Endothelial cell (in vitro differentiated cells): Measurements from ENCODE around the gene TMEM204. TPM values are rescaled to one million over a fixed set of nuclear protein-coding genes. Genes with fewer than 3 reads are reported as not detected.

ENCODE experiments used
- DNase-seq: peaks from one replicate; pipeline ENCODE4 v3.0.0; 2021; ENCODE audit warnings: low spot score
- H3K27ac Mint-ChIP-seq: one replicate; pipeline ENCODE4 v1.8.0; 2021; ENCODE audit warnings: mixed read lengths, inconsistent platforms; ENCODE audit not compliant: unreplicated experiment
- H3K27me3 Mint-ChIP-seq: one replicate; pipeline ENCODE4 v1.8.0; 2021; ENCODE audit warnings: mild to moderate bottlenecking, moderate library complexity, mixed read lengths, inconsistent platforms; ENCODE audit not compliant: unreplicated experiment
- H3K36me3 Mint-ChIP-seq: one replicate; pipeline ENCODE4 v1.8.0; 2021; ENCODE audit warnings: mild to moderate bottlenecking, low read depth, mixed read lengths, inconsistent platforms; ENCODE audit not compliant: unreplicated experiment
- H3K4me1 Mint-ChIP-seq: one replicate; pipeline ENCODE4 v1.8.0; 2021; ENCODE audit warnings: mild to moderate bottlenecking, mixed read lengths, inconsistent platforms; ENCODE audit not compliant: unreplicated experiment
- H3K4me3 Mint-ChIP-seq: one replicate; pipeline ENCODE4 v1.8.0; 2021; ENCODE audit warnings: mild to moderate bottlenecking, mixed read lengths, inconsistent platforms; ENCODE audit not compliant: unreplicated experiment
- H3K9me3 Mint-ChIP-seq: one replicate; pipeline ENCODE4 v1.8.0; 2021; ENCODE audit warnings: mixed read lengths, inconsistent platforms; ENCODE audit not compliant: unreplicated experiment
- total RNA-seq: library from RNA; stranded (reverse); fragmentation: NEBNext Ultra II Directional; extraction: Animal tissue kit (Norgen Biotek cat#: 25700); gene quantifications from one replicate; pipeline ENCODE4 v1.2.1, GENCODE V29; 2021; ENCODE audit not compliant: unreplicated experiment
- TF ChIP-seq, protein P1 (sequence below): fragments of 200-600 bp; sonication (generic); IDR thresholded peaks from one replicate; pipeline ENCODE4 v1.5.0; 2021; ENCODE audit warnings: antibody characterized with exemption; ENCODE audit not compliant: unreplicated experiment

Gene TMEM204
- total RNA-seq, 1 donor from 2014 or later: 66.3 TPM

DNA sequence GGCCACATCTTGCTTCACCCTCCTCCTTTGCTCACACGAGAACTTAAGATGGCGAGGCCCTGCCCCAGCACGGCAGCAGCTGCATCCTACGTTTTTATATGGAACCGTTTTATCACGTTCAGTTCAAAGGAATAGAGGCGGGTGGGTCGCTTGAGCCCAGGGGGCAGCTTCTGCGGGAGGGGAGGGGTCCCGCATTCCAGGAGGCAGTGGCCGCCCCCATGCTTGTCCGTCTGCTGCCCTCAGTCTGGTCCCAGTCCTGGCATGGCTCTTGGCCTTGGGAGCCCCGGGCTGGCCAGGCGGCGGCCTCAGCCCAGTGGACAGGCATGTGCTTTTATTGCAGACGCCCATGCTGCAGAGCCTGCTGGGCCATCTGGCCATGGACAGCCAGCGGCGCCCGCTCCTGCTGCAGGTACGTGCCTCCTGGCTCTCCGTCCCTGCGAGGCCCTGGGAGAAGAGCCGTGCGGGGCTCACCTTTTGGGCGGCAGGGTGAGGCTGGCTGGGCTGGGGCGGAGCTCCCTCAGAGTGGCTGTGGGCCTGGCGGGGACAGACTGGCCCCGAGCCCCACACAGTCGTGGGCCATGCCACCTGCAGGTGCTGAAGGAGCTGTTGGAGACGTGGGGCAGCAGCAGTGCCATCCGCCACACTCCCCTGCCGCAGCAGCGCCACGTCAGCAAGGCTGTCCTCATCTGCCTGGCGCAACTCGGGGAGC, 33.6 kb upstream of the TMEM204 start:
- TF ChIP-seq, protein P1, sequence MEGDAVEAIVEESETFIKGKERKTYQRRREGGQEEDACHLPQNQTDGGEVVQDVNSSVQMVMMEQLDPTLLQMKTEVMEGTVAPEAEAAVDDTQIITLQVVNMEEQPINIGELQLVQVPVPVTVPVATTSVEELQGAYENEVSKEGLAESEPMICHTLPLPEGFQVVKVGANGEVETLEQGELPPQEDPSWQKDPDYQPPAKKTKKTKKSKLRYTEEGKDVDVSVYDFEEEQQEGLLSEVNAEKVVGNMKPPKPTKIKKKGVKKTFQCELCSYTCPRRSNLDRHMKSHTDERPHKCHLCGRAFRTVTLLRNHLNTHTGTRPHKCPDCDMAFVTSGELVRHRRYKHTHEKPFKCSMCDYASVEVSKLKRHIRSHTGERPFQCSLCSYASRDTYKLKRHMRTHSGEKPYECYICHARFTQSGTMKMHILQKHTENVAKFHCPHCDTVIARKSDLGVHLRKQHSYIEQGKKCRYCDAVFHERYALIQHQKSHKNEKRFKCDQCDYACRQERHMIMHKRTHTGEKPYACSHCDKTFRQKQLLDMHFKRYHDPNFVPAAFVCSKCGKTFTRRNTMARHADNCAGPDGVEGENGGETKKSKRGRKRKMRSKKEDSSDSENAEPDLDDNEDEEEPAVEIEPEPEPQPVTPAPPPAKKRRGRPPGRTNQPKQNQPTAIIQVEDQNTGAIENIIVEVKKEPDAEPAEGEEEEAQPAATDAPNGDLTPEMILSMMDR: no peak
- no peak for DNase-seq
- peaks cover 15% of the 10 kb centered on the region for H3K36me3 Mint-ChIP-seq
- no peaks in the 10 kb centered on the region for H3K9me3 Mint-ChIP-seq
- no peaks in the 10 kb centered on the region for H3K4me1 Mint-ChIP-seq
- no peak overlapping the region for H3K4me3 Mint-ChIP-seq
- peaks cover 5% of the 10 kb centered on the region for H3K27me3 Mint-ChIP-seq
- H3K27ac Mint-ChIP-seq: no peak overlapping the region

DNA sequence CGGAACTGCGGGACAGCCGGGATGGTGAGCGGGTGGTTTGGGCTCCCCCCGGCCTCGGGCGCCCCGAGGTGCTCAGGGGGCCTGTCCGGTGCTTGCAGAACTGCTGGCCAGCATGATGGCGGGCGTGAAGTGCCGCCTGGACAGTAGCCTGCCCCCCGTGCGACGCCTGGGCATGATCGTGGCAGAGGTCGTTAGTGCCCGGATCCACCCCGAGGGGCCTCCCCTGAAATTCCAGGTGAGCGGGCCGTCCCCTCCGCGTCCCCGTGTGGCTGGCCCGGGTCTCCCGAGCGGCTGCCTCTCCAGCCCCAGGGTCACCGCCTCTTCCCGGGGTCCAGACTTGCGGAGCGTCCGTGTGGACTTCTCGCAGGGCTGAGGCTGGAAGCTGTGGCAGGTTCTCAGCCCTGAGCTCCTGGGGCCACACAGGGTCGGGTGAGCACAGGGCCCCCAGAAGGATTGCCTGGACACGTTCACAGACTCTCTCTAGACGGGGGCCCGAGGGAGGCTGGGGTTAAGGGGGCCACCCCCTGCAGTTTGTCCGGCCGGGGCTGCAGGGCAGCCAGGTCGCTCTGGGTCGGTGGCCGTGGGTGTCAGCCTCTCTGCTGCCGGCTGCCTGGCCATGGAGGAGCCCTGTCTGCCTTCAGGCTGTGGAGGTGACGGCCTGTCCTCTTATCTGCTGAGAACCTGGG, 32.9 kb upstream of the TMEM204 start:
- Mint-ChIP-seq H3K27ac (no peak overlapping the region), H3K4me1 (no peaks in the 10 kb centered on the region), H3K27me3 (peaks cover 5% of the 10 kb centered on the region), H3K4me3 (no peak overlapping the region), H3K9me3 (no peaks in the 10 kb centered on the region), H3K36me3 (peaks cover 15% of the 10 kb centered on the region)
- TF ChIP-seq, protein P1: no peak
- no peak for DNase-seq

DNA sequence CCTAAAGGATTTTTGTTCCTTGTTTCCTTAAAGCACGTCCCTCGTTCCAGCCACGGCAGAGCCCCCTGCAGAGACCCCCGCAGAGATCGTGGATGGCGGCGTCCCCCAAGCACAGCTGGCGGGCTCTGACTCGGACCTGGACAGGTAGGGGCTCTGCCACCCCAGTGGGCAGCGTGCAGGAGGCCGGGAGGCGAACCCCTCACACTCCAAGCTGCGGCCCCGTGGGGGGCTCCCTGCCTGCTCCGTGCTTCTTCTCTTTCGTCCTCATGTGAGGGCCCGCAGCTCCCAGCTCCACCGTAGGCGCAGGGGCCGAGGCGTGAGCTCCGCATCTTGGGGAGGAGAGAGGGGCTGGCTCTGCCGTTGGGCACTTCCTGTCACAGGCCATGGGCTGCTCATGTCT, 31.8 kb upstream of the TMEM204 start:
- no peak for DNase-seq
- H3K9me3 Mint-ChIP-seq: no peaks in the 10 kb centered on the region
- no peak overlapping the region for H3K4me3 Mint-ChIP-seq
- H3K36me3 Mint-ChIP-seq: peaks cover 15% of the 10 kb centered on the region
- H3K4me1 Mint-ChIP-seq: no peaks in the 10 kb centered on the region
- no peak overlapping the region for H3K27ac Mint-ChIP-seq
- TF ChIP-seq, protein P1: no peak
- H3K27me3 Mint-ChIP-seq: peaks cover 4% of the 10 kb centered on the region

DNA sequence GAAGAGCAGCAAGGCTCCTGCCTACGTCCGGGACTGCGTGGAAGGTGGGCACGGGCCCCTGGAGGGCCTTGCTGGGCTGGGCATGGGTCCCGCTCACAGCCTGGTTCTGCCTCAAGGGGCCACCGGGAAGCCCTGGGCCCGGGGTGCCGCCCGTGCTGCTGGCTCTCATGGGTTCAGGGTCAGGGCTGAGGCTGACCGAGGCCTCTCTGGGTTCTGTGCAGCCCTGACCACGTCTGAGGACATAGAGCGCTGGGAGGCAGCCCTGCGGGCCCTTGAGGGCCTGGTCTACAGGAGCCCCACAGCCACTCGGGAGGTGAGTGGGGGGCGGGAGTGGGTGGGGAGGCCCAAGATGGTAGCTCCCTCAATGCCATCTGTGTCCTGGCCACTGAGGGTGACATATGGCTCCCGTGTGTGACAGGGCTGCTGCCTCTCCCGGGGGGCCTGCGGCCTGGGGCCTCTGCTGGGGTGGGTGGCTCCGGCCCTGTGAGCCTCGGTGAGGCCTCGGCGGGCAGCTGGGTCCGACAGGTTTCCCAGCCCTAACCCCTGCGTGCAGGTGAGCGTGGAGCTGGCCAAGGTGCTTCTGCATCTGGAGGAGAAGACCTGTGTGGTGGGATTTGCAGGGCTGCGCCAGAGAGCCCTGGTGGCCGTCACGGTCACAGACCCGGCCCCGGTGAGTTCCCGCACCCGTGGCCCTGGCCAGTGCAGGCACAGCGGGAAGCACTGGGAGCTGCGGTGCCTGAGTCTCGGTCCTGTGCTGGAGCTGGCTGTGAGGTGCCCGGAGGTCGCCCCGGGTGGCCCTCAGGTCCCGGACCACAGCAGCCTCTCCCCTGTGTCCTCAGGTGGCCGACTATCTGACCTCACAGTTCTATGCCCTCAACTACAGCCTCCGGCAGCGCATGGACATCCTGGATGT, 31.1 kb upstream of the TMEM204 start:
- no peak for DNase-seq
- H3K27me3 Mint-ChIP-seq: peaks cover 3% of the 10 kb centered on the region
- no peak overlapping the region for H3K27ac Mint-ChIP-seq
- peaks cover 15% of the 10 kb centered on the region for H3K36me3 Mint-ChIP-seq
- H3K4me1 Mint-ChIP-seq: no peaks in the 10 kb centered on the region
- no peak overlapping the region for H3K4me3 Mint-ChIP-seq
- TF ChIP-seq, protein P1: no peak
- H3K9me3 Mint-ChIP-seq: no peaks in the 10 kb centered on the region
